GM13977 (cell line): ENCODE results near the gene KRT14.

Experiments used
- DNase-seq: peaks from one replicate; pipeline ENCODE4 v3.0.0; 2012; ENCODE audit warnings: low spot score
- in situ Hi-C: fragments of 300-500 bp; cut with MboI; formaldehyde crosslinking; loops from one replicate; pipeline ENCODE4 v1.12.0; 2022; ENCODE audit warnings: low sequenced_read_pairs, low pct_unique_long_range_greater_than_20kb, mixed read lengths, inconsistent platforms; ENCODE audit not compliant: unreplicated experiment
- TF ChIP-seq, protein P1 (sequence below): IDR thresholded peaks from 2 replicates; pipeline ENCODE4 v1.5.1; 2012; ENCODE audit warnings: mild to moderate bottlenecking, control low read depth; ENCODE audit not compliant: insufficient read depth; ENCODE audit errors: extremely low read depth, missing control alignments

Gene KRT14

DNA sequence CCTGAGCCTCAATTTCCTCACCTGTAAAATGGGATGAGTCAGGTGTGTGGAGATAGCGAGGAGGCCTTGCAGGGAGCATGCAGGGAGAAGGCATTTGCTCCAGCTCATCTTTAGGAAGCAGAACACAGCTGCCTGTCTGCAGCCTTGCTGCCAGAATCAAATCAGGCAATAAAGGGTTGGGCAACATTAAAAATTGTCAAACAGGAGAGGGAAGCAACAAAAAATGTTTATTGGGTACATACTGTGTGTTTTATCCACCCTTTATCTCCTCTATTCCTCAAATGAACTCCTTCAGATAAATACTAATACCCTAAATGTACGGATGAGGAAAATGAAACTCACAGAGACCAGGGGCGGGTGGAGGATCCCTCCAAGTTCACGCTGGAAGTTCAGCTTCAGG is 13.6 kb upstream of the KRT14 start:
- no peak for DNase-seq
- TF ChIP-seq, protein P1, sequence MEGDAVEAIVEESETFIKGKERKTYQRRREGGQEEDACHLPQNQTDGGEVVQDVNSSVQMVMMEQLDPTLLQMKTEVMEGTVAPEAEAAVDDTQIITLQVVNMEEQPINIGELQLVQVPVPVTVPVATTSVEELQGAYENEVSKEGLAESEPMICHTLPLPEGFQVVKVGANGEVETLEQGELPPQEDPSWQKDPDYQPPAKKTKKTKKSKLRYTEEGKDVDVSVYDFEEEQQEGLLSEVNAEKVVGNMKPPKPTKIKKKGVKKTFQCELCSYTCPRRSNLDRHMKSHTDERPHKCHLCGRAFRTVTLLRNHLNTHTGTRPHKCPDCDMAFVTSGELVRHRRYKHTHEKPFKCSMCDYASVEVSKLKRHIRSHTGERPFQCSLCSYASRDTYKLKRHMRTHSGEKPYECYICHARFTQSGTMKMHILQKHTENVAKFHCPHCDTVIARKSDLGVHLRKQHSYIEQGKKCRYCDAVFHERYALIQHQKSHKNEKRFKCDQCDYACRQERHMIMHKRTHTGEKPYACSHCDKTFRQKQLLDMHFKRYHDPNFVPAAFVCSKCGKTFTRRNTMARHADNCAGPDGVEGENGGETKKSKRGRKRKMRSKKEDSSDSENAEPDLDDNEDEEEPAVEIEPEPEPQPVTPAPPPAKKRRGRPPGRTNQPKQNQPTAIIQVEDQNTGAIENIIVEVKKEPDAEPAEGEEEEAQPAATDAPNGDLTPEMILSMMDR = no peak
- in situ Hi-C loops = no loop called here

DNA sequence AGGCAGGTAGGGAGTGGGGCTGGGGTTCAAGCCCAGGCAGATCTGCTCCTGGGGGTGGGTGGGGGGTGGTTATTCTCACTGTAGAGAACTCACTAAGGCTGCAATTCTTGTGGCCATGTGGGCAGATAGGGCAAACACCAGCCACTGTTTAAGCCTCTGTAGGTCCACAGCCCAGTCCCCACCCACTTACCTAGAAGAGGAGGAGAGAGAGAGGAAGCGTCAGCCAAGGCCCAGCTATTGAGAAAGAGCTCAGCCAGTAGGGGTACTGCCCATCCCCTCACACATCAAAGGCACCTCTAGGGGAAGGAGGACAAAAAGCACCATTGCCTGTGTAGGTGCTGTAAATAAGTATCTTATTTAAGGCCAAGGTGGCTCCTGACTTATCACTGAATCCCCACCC is 13.0 kb upstream of the KRT14 start:
- no peak for DNase-seq
- in situ Hi-C loops = loop anchor here (25.0 kb wide), 1 partner anchor 112 kb away; the partner anchor contains the start of genes KRT35 and KRT36
- TF ChIP-seq, protein P1 = no peak

DNA sequence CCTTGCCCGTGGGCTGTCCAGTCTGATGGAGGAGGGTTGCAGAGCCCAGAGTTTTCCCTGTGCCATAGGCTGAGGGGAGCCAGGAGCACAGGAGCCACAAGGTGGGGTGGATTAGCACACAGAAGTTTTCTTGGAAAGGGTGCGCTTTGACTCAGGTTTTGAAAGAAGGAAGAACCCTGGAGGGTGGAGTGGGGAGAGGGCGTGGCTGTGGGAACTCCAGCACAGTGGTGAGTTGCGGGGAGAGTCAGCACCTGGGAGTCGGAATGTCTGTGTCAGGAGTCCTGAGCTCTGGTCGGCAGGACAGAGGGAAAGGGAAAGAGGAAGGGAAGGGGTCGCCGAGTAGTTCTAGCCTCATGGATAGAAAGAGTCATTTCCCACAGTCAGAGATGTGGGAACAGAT is 8.9 kb upstream of the KRT14 start:
- in situ Hi-C loops = loop anchor here (25.0 kb wide), 1 partner anchor 108 kb away; the partner anchor contains the start of genes KRT35 and KRT36
- DNase-seq = no peak
- TF ChIP-seq, protein P1 = no peak

DNA sequence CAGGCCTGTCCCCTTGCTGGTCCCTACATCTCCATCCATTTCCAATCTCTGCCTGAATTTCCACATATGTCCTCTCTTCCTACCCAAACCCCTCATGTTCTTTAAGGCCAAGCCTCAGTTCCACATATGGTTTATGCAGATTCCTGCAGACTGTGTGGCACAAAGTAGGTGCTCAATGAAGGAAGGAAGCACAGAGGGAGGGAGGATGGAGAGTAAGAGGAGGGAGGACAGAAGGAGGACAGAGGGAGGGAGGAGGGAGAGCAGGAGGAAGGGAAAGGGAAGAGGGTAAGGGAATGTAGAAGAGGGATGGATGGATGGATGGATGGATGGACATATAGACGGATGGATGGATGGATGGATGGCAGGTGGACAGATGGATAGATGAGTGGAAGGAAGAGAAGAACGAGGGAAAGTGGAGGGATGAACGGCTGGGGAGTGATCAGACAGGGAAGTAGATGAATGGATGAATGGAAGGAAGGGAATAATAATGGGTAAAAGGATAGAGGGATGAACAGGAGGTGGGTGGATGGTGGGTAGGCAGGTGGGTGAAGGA is 7.7 kb upstream of the KRT14 start:
- TF ChIP-seq, protein P1 = no peak
- in situ Hi-C loops = loop anchor here (25.0 kb wide), 1 partner anchor 107 kb away; the partner anchor contains the start of genes KRT35 and KRT36
- no peak for DNase-seq

DNA sequence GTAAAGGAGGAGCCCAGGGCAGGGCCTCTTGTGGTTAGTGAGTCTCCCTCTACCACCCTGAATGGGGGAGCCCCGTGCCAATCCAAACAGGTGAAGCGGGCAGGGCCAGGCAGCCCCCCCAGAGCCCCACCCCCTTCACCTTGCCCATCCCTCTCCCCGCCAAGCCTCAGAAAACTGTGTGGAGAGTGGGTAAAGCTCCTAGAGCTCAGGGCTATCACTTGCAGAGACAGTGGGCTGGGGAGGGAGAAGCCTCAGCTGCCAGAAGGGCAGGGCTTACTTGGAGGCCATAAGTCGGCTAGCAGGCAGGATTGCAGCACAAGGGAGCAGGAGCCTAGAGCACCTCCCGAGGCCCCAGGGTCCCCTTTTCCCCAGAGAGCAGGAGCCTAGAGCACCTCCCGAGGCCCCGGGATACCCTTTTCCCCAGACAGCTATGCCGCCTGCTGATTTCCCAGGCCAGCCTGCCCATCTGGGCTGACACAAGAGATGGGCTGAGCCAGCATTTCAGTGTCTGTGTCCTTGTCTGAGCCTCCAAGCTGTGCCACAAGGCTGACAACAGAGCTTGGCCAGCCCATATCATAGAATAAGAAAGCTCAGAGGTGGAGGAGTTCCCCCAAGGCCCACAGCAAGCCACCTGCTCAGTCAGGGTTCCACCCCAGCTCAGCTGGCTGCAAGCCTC is 6.7 kb upstream of the KRT14 start:
- DNase-seq = no peak
- TF ChIP-seq, protein P1 = no peak
- in situ Hi-C loops = loop anchor here (25.0 kb wide), 1 partner anchor 106 kb away; the partner anchor contains the start of genes KRT35 and KRT36

DNA sequence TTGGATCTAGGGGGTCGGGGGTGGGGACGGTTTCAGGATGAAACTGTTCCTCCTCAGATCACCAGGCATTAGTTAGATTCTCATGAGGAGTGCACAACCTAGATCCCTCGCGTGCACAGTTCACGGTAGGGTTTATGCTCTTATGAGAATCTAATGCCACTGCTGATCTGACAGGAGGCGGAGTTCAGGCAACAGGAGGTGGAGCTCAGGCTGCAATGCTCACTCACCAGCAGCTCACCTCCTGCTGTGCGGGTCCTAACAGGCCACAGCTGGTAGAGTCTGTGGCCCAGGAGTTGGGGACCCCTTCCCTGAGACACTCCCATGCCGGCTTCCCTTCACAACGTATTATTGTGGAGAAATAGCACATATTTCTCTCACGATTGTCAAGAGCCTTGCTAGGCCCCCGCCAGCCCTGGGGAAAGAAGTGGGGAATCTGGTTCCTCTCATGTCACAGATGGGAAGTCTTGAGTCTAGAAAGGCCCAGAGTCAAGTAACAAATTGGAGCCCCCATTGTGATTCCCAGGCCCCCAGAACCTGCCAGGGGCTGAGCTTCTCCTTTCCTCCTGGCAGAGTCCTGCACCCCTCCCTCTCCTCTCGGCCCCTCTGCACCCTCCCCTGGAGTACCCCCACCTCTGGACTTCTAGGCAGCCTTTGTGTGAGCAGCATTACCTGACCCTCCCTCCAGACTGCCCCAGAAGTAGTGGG is 6.1 kb upstream of the KRT14 start:
- TF ChIP-seq, protein P1 = no peak
- in situ Hi-C loops = loop anchor here (25.0 kb wide), 1 partner anchor 105 kb away; the partner anchor contains the start of genes KRT35 and KRT36
- no peak for DNase-seq
